Hematopoietic multipotent progenitor cell treated with erythropoietin and hydrocortisone succinate and interleukin-3 and kit ligand, for 17 days (in vitro differentiated cells): ENCODE data around the gene IQCN.
A peak's percentile ranks its signal among the peaks of the same experiment; 100 is the strongest.

Source experiments
- DNase-seq: peaks from one replicate; pipeline ENCODE4 v3.0.0-alpha.2; 2015; ENCODE audit warnings: low spot score

IQCN gene

GRCh38 chr19:18274219-18274780 lies at the start of gene IQCN:
Gene IQCN (minus strand): TSS chr19:18274452. CDS start chr19:18269478, 4,974 bp downstream.
- no peak for DNase-seq

- DNase-seq, result peak; percentile 95
These were observed 48.7 kb upstream of the IQCN start, which contains the start of gene LSM4 for GRCh38 chr19:18322759-18323460. Gene LSM4 (minus strand): TSS chr19:18323076. CDS start chr19:18323020, 56 bp downstream.

GRCh38 chr19:18322318-18322758 lies 48.1 kb upstream of the IQCN start:
- DNase-seq, result peak; percentile 47

GRCh38 chr19:18321734-18322102 lies 47.5 kb upstream of the IQCN start:
- DNase-seq, result no peak

- no peak for DNase-seq
These were observed 46.8 kb upstream of the IQCN start for GRCh38 chr19:18320865-18321733.

- no peak for DNase-seq
These were observed 45.4 kb upstream of the IQCN start for GRCh38 chr19:18319591-18320135.

- no peak for DNase-seq
These were observed 43.9 kb upstream of the IQCN start for GRCh38 chr19:18317961-18318800.

- no peak for DNase-seq
These were observed 39.1 kb upstream of the IQCN start for GRCh38 chr19:18313398-18313797.

- DNase-seq, result no peak
These were observed 37.9 kb upstream of the IQCN start for GRCh38 chr19:18312092-18312534.

GRCh38 chr19:18311502-18312091 lies 37.3 kb upstream of the IQCN start:
- no peak for DNase-seq

- no peak for DNase-seq
These were observed 36.7 kb upstream of the IQCN start for GRCh38 chr19:18310966-18311365.

GRCh38 chr19:18310118-18310909 lies 36.1 kb upstream of the IQCN start:
- no peak for DNase-seq

- no peak for DNase-seq
These were observed 35.3 kb upstream of the IQCN start for GRCh38 chr19:18309525-18310064.

GRCh38 chr19:18308948-18309325 lies 34.7 kb upstream of the IQCN start:
- no peak for DNase-seq

- no peak for DNase-seq
These were observed 34.0 kb upstream of the IQCN start for GRCh38 chr19:18308051-18308947.

GRCh38 chr19:18307271-18307681 lies 33.0 kb upstream of the IQCN start:
- DNase-seq, result no peak

- no peak for DNase-seq
These were observed 32.6 kb upstream of the IQCN start for GRCh38 chr19:18306888-18307260.

GRCh38 chr19:18306209-18306887 lies 32.1 kb upstream of the IQCN start:
- no peak for DNase-seq
